Epithelial cell of proximal tubule (primary cell): ENCODE data around the gene INPP5A. TPM values are rescaled to one million over a fixed set of nuclear protein-coding genes. Genes with fewer than 3 reads are reported as not detected.
"Not testable (repeated sequence)": the region's sequence is repeated elsewhere in the genome, so short reads cannot be mapped to it uniquely, and the experiment has no call there.

Experiments used
- DNase-seq: peaks from one replicate; pipeline ENCODE4 v3.0.0-alpha.2; 2011; ENCODE audit warnings: low read depth
- H3K4me3 ChIP-seq: 2 replicates; pipeline ENCODE4 v1.5.1; 2011; ENCODE audit warnings: low read depth, mild to moderate bottlenecking, low read length
- total RNA-seq: library from RNA; depleted of rRNA; stranded (reverse); fragments of >200 nt; gene quantifications from 2 replicates; pipeline ENCODE4 v1.2.3, GENCODE V29; 2015
- TF ChIP-seq, protein P1 (sequence below): conservative IDR thresholded peaks from 2 replicates; pipeline ENCODE4 v1.5.1; 2012; ENCODE audit warnings: low read depth, mild to moderate bottlenecking, low read length

INPP5A gene
- total RNA-seq, 1 donor from 2014 or later = 30.4 TPM

- DNase-seq = no peak
- no peak overlapping the region for H3K4me3 ChIP-seq
- TF ChIP-seq, protein P1, sequence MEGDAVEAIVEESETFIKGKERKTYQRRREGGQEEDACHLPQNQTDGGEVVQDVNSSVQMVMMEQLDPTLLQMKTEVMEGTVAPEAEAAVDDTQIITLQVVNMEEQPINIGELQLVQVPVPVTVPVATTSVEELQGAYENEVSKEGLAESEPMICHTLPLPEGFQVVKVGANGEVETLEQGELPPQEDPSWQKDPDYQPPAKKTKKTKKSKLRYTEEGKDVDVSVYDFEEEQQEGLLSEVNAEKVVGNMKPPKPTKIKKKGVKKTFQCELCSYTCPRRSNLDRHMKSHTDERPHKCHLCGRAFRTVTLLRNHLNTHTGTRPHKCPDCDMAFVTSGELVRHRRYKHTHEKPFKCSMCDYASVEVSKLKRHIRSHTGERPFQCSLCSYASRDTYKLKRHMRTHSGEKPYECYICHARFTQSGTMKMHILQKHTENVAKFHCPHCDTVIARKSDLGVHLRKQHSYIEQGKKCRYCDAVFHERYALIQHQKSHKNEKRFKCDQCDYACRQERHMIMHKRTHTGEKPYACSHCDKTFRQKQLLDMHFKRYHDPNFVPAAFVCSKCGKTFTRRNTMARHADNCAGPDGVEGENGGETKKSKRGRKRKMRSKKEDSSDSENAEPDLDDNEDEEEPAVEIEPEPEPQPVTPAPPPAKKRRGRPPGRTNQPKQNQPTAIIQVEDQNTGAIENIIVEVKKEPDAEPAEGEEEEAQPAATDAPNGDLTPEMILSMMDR = no peak
Measured at GRCh38 chr10:132677473-132678227, 140.1 kb downstream of the INPP5A start.

DNA sequence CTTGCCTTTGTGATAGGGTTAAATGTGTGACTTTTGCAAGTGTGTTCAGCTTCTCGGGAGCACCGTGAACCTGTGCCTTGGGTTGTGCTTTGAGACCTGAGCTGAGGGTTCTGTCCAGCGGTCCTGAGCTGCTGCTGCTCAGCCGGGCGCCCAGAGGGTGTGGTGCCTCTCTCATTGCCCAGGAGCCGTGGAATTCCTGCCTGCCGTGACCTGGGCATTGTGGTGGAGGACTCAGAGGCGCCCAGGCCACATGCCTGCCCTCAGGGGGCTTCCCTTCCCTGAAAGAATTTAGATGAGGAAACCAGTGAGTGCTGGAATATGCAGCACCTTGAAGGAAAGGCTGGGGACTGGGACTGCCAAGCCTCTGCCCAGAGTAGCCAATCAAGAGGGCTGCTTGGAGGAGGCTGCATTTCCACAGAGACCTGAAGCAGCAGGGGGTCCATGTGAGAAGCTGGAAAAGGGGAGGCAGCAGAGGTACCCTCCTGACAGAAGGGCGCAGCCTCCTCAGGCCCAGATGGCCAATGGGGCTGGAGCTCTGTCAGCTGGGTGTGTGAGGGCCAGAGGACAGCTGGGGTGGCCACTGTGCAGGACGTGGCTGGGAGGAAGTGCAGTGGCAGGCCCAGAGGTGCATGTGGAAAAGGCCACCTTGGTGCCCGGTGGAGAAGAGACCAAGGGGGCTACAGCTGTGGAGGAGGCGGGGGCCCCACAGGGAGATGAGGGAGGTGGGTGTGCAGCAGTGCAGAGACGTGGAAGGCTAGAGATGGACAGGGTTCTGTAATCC is 141.0 kb downstream of the INPP5A start:
- TF ChIP-seq, protein P1 = no peak
- DNase-seq = no peak

DNA sequence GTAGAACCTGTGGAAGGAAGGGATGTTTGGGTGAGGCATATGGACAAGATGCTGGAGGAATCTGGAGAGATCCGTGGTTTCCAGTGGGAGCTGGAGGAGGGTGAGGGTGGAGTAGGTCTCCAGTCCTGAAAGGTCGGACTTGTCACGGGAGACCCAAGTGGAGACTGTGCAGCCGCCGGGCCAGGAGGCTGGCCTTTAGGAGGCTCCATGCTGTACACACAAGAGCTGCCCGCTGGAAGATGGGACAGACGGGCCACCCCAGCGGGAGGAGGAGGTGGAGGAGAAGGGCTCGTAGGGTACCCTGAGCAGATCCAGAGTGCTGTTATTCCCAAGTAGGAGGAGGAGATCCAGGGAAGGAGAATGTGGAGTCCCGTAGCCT is 141.6 kb downstream of the INPP5A start:
- no peak for DNase-seq
- TF ChIP-seq, protein P1 = no peak
- H3K4me3 ChIP-seq = no peak overlapping the region

More for the DNA sequence above, 141.0 kb downstream of the INPP5A start:
- no peak overlapping the region for H3K4me3 ChIP-seq

DNA sequence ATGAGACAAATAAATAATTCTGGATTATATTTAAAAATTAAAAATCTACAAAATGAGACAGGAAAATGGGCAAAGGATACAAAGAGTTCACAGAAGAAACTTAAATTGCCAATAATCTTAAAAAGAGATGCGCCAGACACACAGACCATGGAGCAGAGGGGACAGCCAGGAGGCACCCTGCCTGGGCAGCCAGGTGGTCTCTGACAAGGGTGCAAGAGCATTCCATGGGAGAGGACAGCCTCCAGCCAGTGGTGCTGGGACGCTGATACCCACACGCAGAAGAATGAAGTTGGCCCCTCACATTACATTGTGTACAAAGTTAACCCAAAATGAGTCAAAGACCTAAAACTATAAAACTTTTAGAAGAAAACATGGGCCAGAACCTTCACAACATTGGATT is 142.1 kb downstream of the INPP5A start:
- no peak for DNase-seq
- H3K4me3 ChIP-seq = no peak overlapping the region
- TF ChIP-seq, protein P1 = no peak

- not testable (repeated sequence) for DNase-seq, H3K4me3 ChIP-seq
Measured at GRCh38 chr10:132680741-132681140, 143.2 kb downstream of the INPP5A start.

GRCh38 chr10:132681858-132682755 is 144.5 kb downstream of the INPP5A start:
- TF ChIP-seq, protein P1 = no peak
- no peak overlapping the region for H3K4me3 ChIP-seq
- no peak for DNase-seq
